WTC11 (cell line): ENCODE measurements around the gene KRTAP3-2.

ENCODE experiments used
- SOX15 ChIP-seq: fragments of 250-450 bp; sonication (Bioruptor Pico); IDR thresholded peaks from 2 replicates; pipeline ENCODE4 v1.9.0; 2021; ENCODE audit warnings: mild to moderate bottlenecking
- TF ChIP-seq, protein P1 (sequence below): sonication (generic); formaldehyde crosslinking; IDR thresholded peaks from 2 replicates; pipeline ENCODE4 v1.8.0; 2023; ENCODE audit warnings: missing genetic modification reagents

DNA sequence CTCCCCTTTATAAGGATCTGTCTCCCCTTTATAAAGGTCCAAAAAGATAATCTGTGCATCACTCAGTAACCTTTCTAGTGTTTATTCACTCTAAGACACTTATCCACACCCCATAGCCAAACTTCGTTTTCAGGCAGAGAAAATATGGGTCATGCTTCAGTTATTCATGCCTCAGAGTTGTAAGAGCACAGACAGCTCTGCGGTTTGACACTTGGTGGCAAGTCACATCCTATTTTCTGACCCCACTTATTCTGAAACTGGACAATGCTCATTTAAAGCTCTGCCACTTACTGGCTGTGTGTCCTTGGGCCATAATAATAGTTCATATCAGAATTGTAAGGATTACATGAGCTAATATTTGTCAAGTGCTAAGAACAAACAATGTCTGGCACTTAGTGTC lies 49.4 kb upstream of the KRTAP3-2 start:
- no peak for TF ChIP-seq SOX15
- TF ChIP-seq, protein P1, sequence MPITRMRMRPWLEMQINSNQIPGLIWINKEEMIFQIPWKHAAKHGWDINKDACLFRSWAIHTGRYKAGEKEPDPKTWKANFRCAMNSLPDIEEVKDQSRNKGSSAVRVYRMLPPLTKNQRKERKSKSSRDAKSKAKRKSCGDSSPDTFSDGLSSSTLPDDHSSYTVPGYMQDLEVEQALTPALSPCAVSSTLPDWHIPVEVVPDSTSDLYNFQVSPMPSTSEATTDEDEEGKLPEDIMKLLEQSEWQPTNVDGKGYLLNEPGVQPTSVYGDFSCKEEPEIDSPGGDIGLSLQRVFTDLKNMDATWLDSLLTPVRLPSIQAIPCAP (CRISPR knock-in tag), result no peak
